HepG2 (cell line): ENCODE data around the gene CELF6. TPM values are rescaled to one million over a fixed set of nuclear protein-coding genes. Genes with fewer than 3 reads are reported as not detected.
A peak's percentile ranks its signal among the peaks of the same experiment; 100 is the strongest.

Experiments used
- ATAC-seq: fragments of 200-7000 bp; cut with Tn5 transposase; 3 replicates; pipeline ENCODE4 v1.9.1; 2020; ENCODE audit warnings: mild to moderate bottlenecking, moderate library complexity
- BruUV-seq: library from RNA; stranded (reverse); fragments of 400-500 nt; replicated peaks from 2 replicates; lab custom pipeline; 2021; lab: Mats Ljungman, UMichigan
- CTCF ChIA-PET: fragments of 300-600 bp; formaldehyde crosslinking; extraction: SDS; loops from one replicate; lab custom pipeline; 2021; ENCODE audit warnings: low total read pairs, inconsistent platforms, low intra/inter-chr PET ratio; lab: Yijun Ruan, JAX
- POLR2A ChIA-PET: fragments of 350-600 bp; sonication (Branson Sonifier 250); formaldehyde crosslinking; loops from one replicate; lab custom pipeline; 2020; ENCODE audit warnings: antibody characterized with exemption, inconsistent platforms; lab: Yijun Ruan, JAX
- DNase-seq: peaks from one replicate; pipeline ENCODE4 v3.0.0-alpha.2; 2015; ENCODE audit warnings: low spot score
- FAIRE-seq: peaks from 3 replicates; lab custom pipeline; 2011; peaks lifted over from hg19 to GRCh38; lab: Jason Lieb, UNC
- H2AFZ ChIP-seq: one replicate; pipeline ENCODE4 v1.6.1; 2011; ENCODE audit warnings: low read length, inconsistent platforms
- H3K27ac ChIP-seq: fragments of 300-600 bp; 3 replicates; pipeline ENCODE4 v1.8.0; 2011; ENCODE audit warnings: mixed run types, mild to moderate bottlenecking, mixed read lengths, low read length, inconsistent platforms; ENCODE audit not compliant: insufficient read depth; ENCODE audit errors: extremely low read length
- H3K27me3 ChIP-seq, 2 experiments: fragments of 200-600 bp in 1 of 2; 2 replicates in 1 of 2; 3 replicates in 1 of 2; pipeline versions ENCODE4 v1.6.0 to v1.8.0; 2011; ENCODE audit warnings: low read length in 2 of 2, mild to moderate bottlenecking in 2 of 2, moderate library complexity in 2 of 2, inconsistent platforms in 1 of 2; ENCODE audit not compliant: insufficient read depth in 2 of 2, control insufficient read depth in 1 of 2
- H3K36me3 ChIP-seq, 2 experiments: fragments of 200-600 bp in 1 of 2; replicated peaks in 1 of 2; 2 replicates in 1 of 2; 3 replicates in 1 of 2; pipeline versions ENCODE4 v1.5.1 to v1.8.0; 2011; ENCODE audit warnings: low read length in 2 of 2, inconsistent platforms in 1 of 2; ENCODE audit not compliant: insufficient read depth in 2 of 2, control insufficient read depth in 1 of 2
- H3K4me1 ChIP-seq: 2 replicates; pipeline ENCODE4 v1.5.1; 2012; ENCODE audit warnings: low read length, inconsistent platforms; ENCODE audit not compliant: insufficient read depth
- H3K4me2 ChIP-seq: 2 replicates; pipeline ENCODE4 v1.6.0; 2011; ENCODE audit warnings: low read depth, low read length, inconsistent platforms
- H3K4me3 ChIP-seq, 3 experiments: fragments of 200-600 bp in 1 of 3; sonication (generic), shearing (Covaris generic) in 1 of 3; replicated peaks in 1 of 3; 2 replicates each; pipeline ENCODE4 v1.5.1; 2011 to 2016; ENCODE audit warnings: low read length in 3 of 3, inconsistent platforms in 2 of 3, low read depth in 2 of 3, mild to moderate bottlenecking in 2 of 3, control low read depth in 1 of 3, mixed read lengths in 1 of 3; ENCODE audit not compliant: insufficient read depth in 1 of 3
- H3K79me2 ChIP-seq: one replicate; pipeline ENCODE4 v1.6.1; 2011; ENCODE audit warnings: low read length, inconsistent platforms; ENCODE audit not compliant: insufficient read depth
- H3K9ac ChIP-seq: 2 replicates; pipeline ENCODE4 v1.6.0; 2011; ENCODE audit warnings: mild to moderate bottlenecking, low read depth, low read length, inconsistent platforms; ENCODE audit not compliant: insufficient read depth
- H3K9me3 ChIP-seq: 2 replicates; pipeline ENCODE4 v1.5.1; 2012; ENCODE audit warnings: mild to moderate bottlenecking, low read length
- H4K20me1 ChIP-seq: 2 replicates; pipeline ENCODE4 v1.6.0; 2011; ENCODE audit warnings: inconsistent platforms, mild to moderate bottlenecking, low read length, moderate library complexity; ENCODE audit not compliant: insufficient read depth
- GABPB1 ChIP-seq: IDR thresholded peaks from 2 replicates; pipeline ENCODE4 v1.6.1; 2016; ENCODE audit warnings: mild to moderate bottlenecking, missing genetic modification reagents, moderate library complexity, missing compliant biosample characterization
- HMG20A ChIP-seq: IDR thresholded peaks from 2 replicates; pipeline ENCODE4 v1.6.1; 2016; ENCODE audit warnings: borderline replicate concordance
- HMGA1 ChIP-seq: sonication (generic); formaldehyde crosslinking; conservative IDR thresholded peaks from 2 replicates; pipeline ENCODE4 v1.4.0; 2020; ENCODE audit warnings: missing genetic modification reagents
- KDM3A ChIP-seq: IDR thresholded peaks from 2 replicates; pipeline ENCODE4 v1.6.1; 2018; ENCODE audit warnings: low read depth, missing compliant biosample characterization
- RARA ChIP-seq: IDR thresholded peaks from 2 replicates; pipeline ENCODE4 v1.6.1; 2016; ENCODE audit warnings: missing genetic modification reagents, missing compliant biosample characterization
- RFX1 ChIP-seq: fragments of 450-650 bp; IDR thresholded peaks from 2 replicates; pipeline ENCODE4 v1.6.1; 2017
- THAP7 ChIP-seq: sonication (generic); formaldehyde crosslinking; IDR thresholded peaks from 2 replicates; pipeline ENCODE4 v1.8.1; 2023; ENCODE audit warnings: mild to moderate bottlenecking, missing genetic modification reagents
- ZFP36L1 ChIP-seq: sonication (generic); formaldehyde crosslinking; IDR thresholded peaks from 2 replicates; pipeline ENCODE4 v1.8.0; 2022; ENCODE audit warnings: mild to moderate bottlenecking, missing genetic modification reagents, moderate library complexity
- ZNF274 ChIP-seq: sonication (generic); formaldehyde crosslinking; IDR thresholded peaks from 2 replicates; pipeline ENCODE4 v1.5.1; 2020; ENCODE audit warnings: mild to moderate bottlenecking, missing genetic modification reagents
- WGBS: methylation state at CpG from one replicate; pipeline ENCODE4 v1.1.6; 2017; ENCODE audit warnings: low lambda C conversion rate; 5-methylcytosine and 5-hydroxymethylcytosine counted together
- in situ Hi-C: cut with HindIII; loops from 2 replicates; pipeline ENCODE4 v1.10.0; 2017; ENCODE audit warnings: low pct_unique_long_range_greater_than_20kb; ENCODE audit not compliant: extremely low pct_ligation_motif_present
- intact Hi-C: fragments of 100-400 bp; cut with micrococcal nuclease; formaldehyde crosslinking; loops from one replicate; pipeline ENCODE4 v1.10.0; 2022; ENCODE audit not compliant: unreplicated experiment
- polyA plus RNA-seq, 8 experiments: library from polyadenylated mRNA; depleted of rRNA in 3 of 8; stranded (reverse) in 7 of 8; unstranded in 1 of 8; fragments of >200 nt; fragmentation: Illumina TruSeq in 4 of 8; extraction: Trizol in 4 of 8; gene quantifications; 2 replicates each; pipeline versions ENCODE4 v1.2.1 to v1.2.3, GENCODE V29; 2011 to 2016; ENCODE audit warnings: low read depth in 4 of 8, missing spikeins in 1 of 8, mixed read lengths in 1 of 8; ENCODE audit not compliant: insufficient read depth in 1 of 8
- total RNA-seq, 5 experiments: library from RNA; depleted of rRNA; stranded (reverse); fragments of >200 nt; fragmentation: Illumina TruSeq; extraction: Trizol; gene quantifications; 2 replicates each; pipeline ENCODE4 v1.2.3, GENCODE V29; 2016; ENCODE audit warnings: low read depth in 1 of 5
- TF ChIP-seq, protein P1 (sequence below): sonication (generic); formaldehyde crosslinking; IDR thresholded peaks from 2 replicates; pipeline ENCODE4 v1.4.0; 2020; ENCODE audit warnings: missing genetic modification reagents, mild to moderate bottlenecking, borderline replicate concordance

CELF6 gene
- total and polyA plus RNA-seq, 2 of the 13 experiments (the other 11 are each of a cell fraction or from before 2014, with no cell fraction given), result 0.49 to 0.94 TPM

GRCh38 chr15:72307026-72307425 lies 12.9 kb downstream of the CELF6 start:
- ChIA-PET CTCF (no interaction called here), POLR2A (no interaction called here)
- no peak for TF ChIP-seq HMGA1
- TF ChIP-seq, protein P1, sequence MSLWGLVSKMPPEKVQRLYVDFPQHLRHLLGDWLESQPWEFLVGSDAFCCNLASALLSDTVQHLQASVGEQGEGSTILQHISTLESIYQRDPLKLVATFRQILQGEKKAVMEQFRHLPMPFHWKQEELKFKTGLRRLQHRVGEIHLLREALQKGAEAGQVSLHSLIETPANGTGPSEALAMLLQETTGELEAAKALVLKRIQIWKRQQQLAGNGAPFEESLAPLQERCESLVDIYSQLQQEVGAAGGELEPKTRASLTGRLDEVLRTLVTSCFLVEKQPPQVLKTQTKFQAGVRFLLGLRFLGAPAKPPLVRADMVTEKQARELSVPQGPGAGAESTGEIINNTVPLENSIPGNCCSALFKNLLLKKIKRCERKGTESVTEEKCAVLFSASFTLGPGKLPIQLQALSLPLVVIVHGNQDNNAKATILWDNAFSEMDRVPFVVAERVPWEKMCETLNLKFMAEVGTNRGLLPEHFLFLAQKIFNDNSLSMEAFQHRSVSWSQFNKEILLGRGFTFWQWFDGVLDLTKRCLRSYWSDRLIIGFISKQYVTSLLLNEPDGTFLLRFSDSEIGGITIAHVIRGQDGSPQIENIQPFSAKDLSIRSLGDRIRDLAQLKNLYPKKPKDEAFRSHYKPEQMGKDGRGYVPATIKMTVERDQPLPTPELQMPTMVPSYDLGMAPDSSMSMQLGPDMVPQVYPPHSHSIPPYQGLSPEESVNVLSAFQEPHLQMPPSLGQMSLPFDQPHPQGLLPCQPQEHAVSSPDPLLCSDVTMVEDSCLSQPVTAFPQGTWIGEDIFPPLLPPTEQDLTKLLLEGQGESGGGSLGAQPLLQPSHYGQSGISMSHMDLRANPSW, result no peak
- no peak for TF ChIP-seq GABPB1 (CRISPR knock-in tag)
- no peak for TF ChIP-seq HMG20A
- no peak for TF ChIP-seq ZNF274 (CRISPR knock-in tag)
- no peaks in the 10 kb centered on the region for H3K79me2 ChIP-seq
- no peaks in the 10 kb centered on the region for H4K20me1 ChIP-seq
- no peak overlapping the region for H2AFZ ChIP-seq
- WGBS, result 76% methylated on average over 4 of the region's 5 CpGs
- no peaks in the 10 kb centered on the region for H3K4me1 ChIP-seq
- no peaks in the 10 kb centered on the region for H3K36me3 ChIP-seq
- DNase-seq, result no peak
- H3K9ac ChIP-seq, result no peak overlapping the region
- no peak overlapping the region for H3K4me2 ChIP-seq
- FAIRE-seq, result no peak
- intact Hi-C loops (no loop called here), in situ Hi-C loops (no loop called here)
- no peaks in the 10 kb centered on the region for H3K9me3 ChIP-seq
- ATAC-seq, result no peak
- H3K27ac ChIP-seq, result no peak overlapping the region
- H3K4me3 ChIP-seq, result no peak overlapping the region
- BruUV-seq, result no TSS peak
- H3K27me3 ChIP-seq, result no peaks in the 10 kb centered on the region

GRCh38 chr15:72306211-72306785 lies 13.7 kb downstream of the CELF6 start:
- ATAC-seq, result no peak
- BruUV-seq, result no TSS peak
- CTCF ChIA-PET, result no interaction called here

More at GRCh38 chr15:72306211-72306785, 13.7 kb downstream of the CELF6 start:
- H3K9me3 ChIP-seq, result no peaks in the 10 kb centered on the region
- TF ChIP-seq ZFP36L1 (no peak), KDM3A (CRISPR knock-in tag) (no peak), RARA (CRISPR knock-in tag) (no peak), RFX1 (peak; percentile 71), THAP7 (CRISPR knock-in tag) (no peak)
- DNase-seq (no peak), FAIRE-seq (no peak)
- no peaks in the 10 kb centered on the region for H4K20me1 ChIP-seq
- POLR2A ChIA-PET, result no interaction called here
- H3K4me2 ChIP-seq, result no peak overlapping the region
- no peaks in the 10 kb centered on the region for H3K79me2 ChIP-seq
- in situ Hi-C loops, result no loop called here
- WGBS, result 78% methylated on average over 10 of the region's 10 CpGs
- no peaks in the 10 kb centered on the region for H3K36me3 ChIP-seq
- H2AFZ ChIP-seq, result no peak overlapping the region
- intact Hi-C loops, result no loop called here
- H3K4me3 ChIP-seq, result no peak overlapping the region
- no peak overlapping the region for H3K27ac ChIP-seq
- H3K9ac ChIP-seq, result no peak overlapping the region
- H3K27me3 ChIP-seq, result no peaks in the 10 kb centered on the region
- H3K4me1 ChIP-seq, result no peaks in the 10 kb centered on the region
